HG02678 (cell line): Measurements from ENCODE around the gene ZNF132.
A peak's percentile ranks its signal among the peaks of the same experiment; 100 is the strongest.

ENCODE experiments used
- ATAC-seq: cut with Tn5 transposase; IDR thresholded peaks from one replicate; pipeline ENCODE4 v1.9.1; 2021; ENCODE audit warnings: mild to moderate bottlenecking, moderate library complexity; ENCODE audit not compliant: unreplicated experiment

ZNF132 gene

GRCh38 chr19:58392945-58393724 is 46.8 kb downstream of the ZNF132 start:
- no peak for ATAC-seq

GRCh38 chr19:58388175-58388526 is 51.8 kb downstream of the ZNF132 start:
- ATAC-seq, result no peak

- ATAC-seq, result no peak
These were observed 52.4 kb downstream of the ZNF132 start for GRCh38 chr19:58387338-58388174.

GRCh38 chr19:58386576-58387337 is 53.2 kb downstream of the ZNF132 start, which contains the start of gene RPS5:
Gene RPS5 (plus strand): TSS chr19:58387269. CDS start chr19:58388138, 869 bp downstream.
- peak; percentile 87 for ATAC-seq

GRCh38 chr19:58385891-58386575 is 53.9 kb downstream of the ZNF132 start:
- ATAC-seq, result peak; percentile 6

- ATAC-seq, result no peak
These were observed 54.6 kb downstream of the ZNF132 start for GRCh38 chr19:58385313-58385890.

GRCh38 chr19:58382997-58383603 is 56.9 kb downstream of the ZNF132 start:
- ATAC-seq, result no peak
